Endothelial cell of umbilical vein (primary cell): ENCODE measurements around the gene SLC22A4. TPM values are rescaled to one million over a fixed set of nuclear protein-coding genes. Genes with fewer than 3 reads are reported as not detected.

Experiments
- BruUV-seq: library from RNA; stranded (reverse); fragments of 400-500 nt; replicated peaks from 2 replicates; lab custom pipeline; 2021; lab: Mats Ljungman, UMichigan
- CTCF ChIA-PET: fragments of 300-600, 350-600 bp; sonication (Branson Sonifier 250); formaldehyde crosslinking; loops from one replicate; lab custom pipeline; 2021; ENCODE audit warnings: antibody characterized with exemption, inconsistent platforms; lab: Charles Lee
- POLR2A ChIA-PET: fragments of 300-600, 350-600 bp; sonication (Branson Sonifier 250); formaldehyde crosslinking; loops from one replicate; lab custom pipeline; 2021; ENCODE audit warnings: antibody characterized with exemption, inconsistent platforms; lab: Charles Lee
- DNase-seq: peaks from one replicate; pipeline ENCODE4 v3.0.0-alpha.2; 2011; ENCODE audit warnings: low read depth, low spot score
- FAIRE-seq: peaks from 2 replicates; lab custom pipeline; 2011; peaks lifted over from hg19 to GRCh38; lab: Jason Lieb, UNC
- H2AFZ ChIP-seq: 2 replicates; pipeline ENCODE4 v1.6.0; 2012; ENCODE audit warnings: low read depth, low read length, control low read depth, inconsistent platforms
- H3K27ac ChIP-seq: 2 replicates; pipeline ENCODE4 v1.5.1; 2011; ENCODE audit warnings: low read depth, mild to moderate bottlenecking, control low read depth, low read length, moderate library complexity; ENCODE audit not compliant: insufficient read depth
- H3K27me3 ChIP-seq, 2 experiments: 2 replicates each; pipeline versions ENCODE4 v1.6.0 to v1.6.1; 2011; ENCODE audit warnings: low read length in 2 of 2, mixed read lengths in 1 of 2; ENCODE audit not compliant: control insufficient read depth in 2 of 2, insufficient read depth in 2 of 2
- H3K36me3 ChIP-seq, 2 experiments: 2 replicates in 1 of 2; 3 replicates in 1 of 2; pipeline ENCODE4 v1.5.1; 2011; ENCODE audit warnings: low read length in 2 of 2, mild to moderate bottlenecking in 1 of 2, moderate library complexity in 1 of 2; ENCODE audit not compliant: control insufficient read depth in 2 of 2, insufficient read depth in 2 of 2; ENCODE audit errors: extremely low read depth in 1 of 2
- H3K4me1 ChIP-seq: 3 replicates; pipeline ENCODE4 v1.5.1; 2011; ENCODE audit warnings: mild to moderate bottlenecking, low read length; ENCODE audit not compliant: control insufficient read depth, insufficient read depth; ENCODE audit errors: extremely low read depth
- H3K4me2 ChIP-seq: 2 replicates; pipeline ENCODE4 v1.6.1; 2011; ENCODE audit warnings: low read length, control low read depth, mixed read lengths; ENCODE audit not compliant: insufficient read depth
- H3K4me3 ChIP-seq, 3 experiments: fragments of 200-600 bp in 1 of 3; sonication (generic), shearing (Covaris generic) in 1 of 3; replicated peaks in 1 of 3; 2 replicates each; pipeline ENCODE4 v1.5.1; 2011 to 2016; ENCODE audit warnings: control low read depth in 3 of 3, low read length in 3 of 3, mild to moderate bottlenecking in 2 of 3, inconsistent platforms in 1 of 3, low read depth in 1 of 3, moderate library complexity in 1 of 3; ENCODE audit not compliant: insufficient read depth in 1 of 3
- H3K79me2 ChIP-seq: 2 replicates; pipeline ENCODE4 v1.6.0; 2012; ENCODE audit warnings: low read length, inconsistent platforms; ENCODE audit not compliant: control insufficient read depth, insufficient read depth
- H3K9ac ChIP-seq: replicated peaks from 2 replicates; pipeline ENCODE3; 2011; ENCODE audit warnings: low read length, control low read depth; ENCODE audit not compliant: insufficient read depth; ENCODE audit errors: extremely low read depth
- H3K9me1 ChIP-seq: replicated peaks from 3 replicates; pipeline ENCODE4 v1.6.0; 2011; ENCODE audit warnings: mild to moderate bottlenecking, low read length; ENCODE audit not compliant: control insufficient read depth, insufficient read depth; ENCODE audit errors: extremely low read depth
- H3K9me3 ChIP-seq: replicated peaks from 2 replicates; pipeline ENCODE4 v1.5.1; 2012; ENCODE audit warnings: low read length, inconsistent platforms; ENCODE audit not compliant: control insufficient read depth, insufficient read depth
- H4K20me1 ChIP-seq: replicated peaks from 2 replicates; pipeline ENCODE3; 2011; ENCODE audit warnings: mild to moderate bottlenecking, low read length; ENCODE audit not compliant: control insufficient read depth, insufficient read depth; ENCODE audit errors: extremely low read depth
- FOS ChIP-seq: IDR thresholded peaks from 2 replicates; pipeline ENCODE4 v1.6.1; 2011; ENCODE audit warnings: mild to moderate bottlenecking, low read length, moderate library complexity, borderline replicate concordance; ENCODE audit not compliant: insufficient read depth
- GATA2 ChIP-seq: IDR thresholded peaks from 2 replicates; pipeline ENCODE4 v1.7.0; 2011; ENCODE audit warnings: low read depth, mild to moderate bottlenecking, moderate library complexity, mixed read lengths, low read length; ENCODE audit not compliant: insufficient read length, insufficient read depth
- JUN ChIP-seq: IDR thresholded peaks from 2 replicates; pipeline ENCODE4 v1.6.1; 2011; ENCODE audit warnings: borderline replicate concordance, low read depth; ENCODE audit not compliant: insufficient read length, insufficient read depth
- POLR2A ChIP-seq: IDR thresholded peaks from 2 replicates; pipeline ENCODE4 v1.6.1; 2012; ENCODE audit warnings: low read depth, mild to moderate bottlenecking, control low read depth, low read length
- POLR2AphosphoS5 ChIP-seq: IDR thresholded peaks from 2 replicates; pipeline ENCODE4 v1.6.1; 2012; ENCODE audit warnings: low read depth, mild to moderate bottlenecking, control low read depth, low read length, moderate library complexity; ENCODE audit not compliant: insufficient read depth
- dilution Hi-C: fragments of 300-500 bp; cut with MboI; formaldehyde crosslinking; loops from one replicate; pipeline ENCODE4 v1.15.0; 2019; ENCODE audit warnings: low sequenced_read_pairs; ENCODE audit not compliant: extremely low pct_ligation_motif_present
- intact Hi-C: fragments of 100-400 bp; cut with micrococcal nuclease; formaldehyde crosslinking; loops from one replicate; pipeline ENCODE4 v1.10.0; 2022
- polyA plus RNA-seq, 4 experiments: library from polyadenylated mRNA; depleted of rRNA in 3 of 4; stranded (reverse) in 3 of 4; unstranded in 1 of 4; fragments of >200 nt; gene quantifications; 2 replicates each; pipeline versions ENCODE4 v1.2.1 to v1.2.3, GENCODE V29; 2011 to 2012; ENCODE audit warnings: missing spikeins in 1 of 4
- total RNA-seq: library from RNA; stranded (reverse); gene quantifications from 2 replicates; pipeline ENCODE4 v1.2.3, GENCODE V29; 2021
- TF ChIP-seq, protein P1 (sequence below): IDR thresholded peaks from 2 replicates; pipeline ENCODE4 v1.6.1; 2011; ENCODE audit not compliant: insufficient read depth, insufficient read length
- TF ChIP-seq, protein P2 (sequence below), 2 donors: IDR thresholded peaks; 1 replicate in 1 of 2; 2 replicates in 1 of 2; pipeline ENCODE4 v1.5.1; 2011; ENCODE audit warnings: low read length in 2 of 2, mild to moderate bottlenecking in 2 of 2, moderate library complexity in 2 of 2, control low read depth in 1 of 2, inconsistent platforms in 1 of 2, low read depth in 1 of 2; ENCODE audit not compliant: insufficient read depth in 1 of 2; ENCODE audit errors: extremely low read depth in 1 of 2

SLC22A4 gene
- total and polyA plus RNA-seq, 2 donors (not counting 3 experiments of a cell fraction or from before 2014, with no cell fraction given) = 4.9 to 6.9 TPM

DNA sequence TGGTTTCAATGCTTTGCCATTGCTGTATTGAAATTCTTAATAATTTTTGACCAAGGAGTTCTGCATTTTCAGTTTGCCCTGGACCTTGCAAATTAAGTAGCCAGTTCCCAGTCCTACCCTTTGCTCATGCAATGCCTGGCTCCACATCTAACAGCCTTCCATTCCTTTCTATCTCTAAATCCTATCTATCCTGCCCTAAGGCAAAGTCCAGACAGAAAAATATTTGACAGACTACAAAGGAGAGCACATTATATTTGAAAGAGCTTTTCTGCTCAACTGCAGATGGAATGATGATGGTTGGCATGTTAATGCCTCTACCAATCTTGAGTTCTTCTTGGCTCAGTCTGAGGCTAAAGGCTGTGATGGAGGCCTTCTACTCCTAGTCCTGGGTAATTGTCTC, 15.5 kb downstream of the SLC22A4 start:
- FAIRE-seq (no peak), DNase-seq (no peak)
- POLR2A ChIA-PET = no interaction called here

More for the DNA sequence above, 15.5 kb downstream of the SLC22A4 start:
- Histone ChIP-seq H3K4me3 (no peak overlapping the region), H3K27me3 (no peaks in the 10 kb centered on the region), H3K9me1 (no peaks in the 10 kb centered on the region), H4K20me1 (no peaks in the 10 kb centered on the region), H3K27ac (no peak overlapping the region), H3K9ac (no peak overlapping the region), H2AFZ (no peak overlapping the region), H3K4me2 (no peak overlapping the region), H3K79me2 (no peaks in the 10 kb centered on the region), H3K4me1 (peaks cover 4% of the 10 kb centered on the region), H3K36me3 (no peaks in the 10 kb centered on the region), H3K9me3 (no peaks in the 10 kb centered on the region)
- dilution Hi-C loops = no loop called here
- CTCF ChIA-PET = interaction anchor here (1.5 to 1.6 kb wide), 2 partner anchors 14 to 59 kb away, joined by 3 to 4 read pairs; no protein-coding TSS in a partner anchor
- intact Hi-C loops = no loop called here
- BruUV-seq = no TSS peak
- TF ChIP-seq POLR2A (no peak), FOS (no peak), GATA2 (no peak), JUN (no peak), POLR2AphosphoS5 (no peak)
- TF ChIP-seq, protein P1, sequence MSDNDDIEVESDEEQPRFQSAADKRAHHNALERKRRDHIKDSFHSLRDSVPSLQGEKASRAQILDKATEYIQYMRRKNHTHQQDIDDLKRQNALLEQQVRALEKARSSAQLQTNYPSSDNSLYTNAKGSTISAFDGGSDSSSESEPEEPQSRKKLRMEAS = no peak
- TF ChIP-seq, protein P2, sequence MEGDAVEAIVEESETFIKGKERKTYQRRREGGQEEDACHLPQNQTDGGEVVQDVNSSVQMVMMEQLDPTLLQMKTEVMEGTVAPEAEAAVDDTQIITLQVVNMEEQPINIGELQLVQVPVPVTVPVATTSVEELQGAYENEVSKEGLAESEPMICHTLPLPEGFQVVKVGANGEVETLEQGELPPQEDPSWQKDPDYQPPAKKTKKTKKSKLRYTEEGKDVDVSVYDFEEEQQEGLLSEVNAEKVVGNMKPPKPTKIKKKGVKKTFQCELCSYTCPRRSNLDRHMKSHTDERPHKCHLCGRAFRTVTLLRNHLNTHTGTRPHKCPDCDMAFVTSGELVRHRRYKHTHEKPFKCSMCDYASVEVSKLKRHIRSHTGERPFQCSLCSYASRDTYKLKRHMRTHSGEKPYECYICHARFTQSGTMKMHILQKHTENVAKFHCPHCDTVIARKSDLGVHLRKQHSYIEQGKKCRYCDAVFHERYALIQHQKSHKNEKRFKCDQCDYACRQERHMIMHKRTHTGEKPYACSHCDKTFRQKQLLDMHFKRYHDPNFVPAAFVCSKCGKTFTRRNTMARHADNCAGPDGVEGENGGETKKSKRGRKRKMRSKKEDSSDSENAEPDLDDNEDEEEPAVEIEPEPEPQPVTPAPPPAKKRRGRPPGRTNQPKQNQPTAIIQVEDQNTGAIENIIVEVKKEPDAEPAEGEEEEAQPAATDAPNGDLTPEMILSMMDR (IDR thresholded peaks at IDR 0.05; ENCODE audit: extremely low read depth in 1 of 2, insufficient read depth in 1 of 2, low read depth in 1 of 2, low read length in 2 of 2) = no peak
